HG03354 (cell line): Measurements from ENCODE around the gene ARHGAP33.

Experiments used
- ATAC-seq: cut with Tn5 transposase; IDR thresholded peaks from one replicate; pipeline ENCODE4 v1.9.1; 2021; ENCODE audit warnings: mild to moderate bottlenecking; ENCODE audit not compliant: unreplicated experiment, poor library complexity, severe bottlenecking

Gene ARHGAP33, protein sequence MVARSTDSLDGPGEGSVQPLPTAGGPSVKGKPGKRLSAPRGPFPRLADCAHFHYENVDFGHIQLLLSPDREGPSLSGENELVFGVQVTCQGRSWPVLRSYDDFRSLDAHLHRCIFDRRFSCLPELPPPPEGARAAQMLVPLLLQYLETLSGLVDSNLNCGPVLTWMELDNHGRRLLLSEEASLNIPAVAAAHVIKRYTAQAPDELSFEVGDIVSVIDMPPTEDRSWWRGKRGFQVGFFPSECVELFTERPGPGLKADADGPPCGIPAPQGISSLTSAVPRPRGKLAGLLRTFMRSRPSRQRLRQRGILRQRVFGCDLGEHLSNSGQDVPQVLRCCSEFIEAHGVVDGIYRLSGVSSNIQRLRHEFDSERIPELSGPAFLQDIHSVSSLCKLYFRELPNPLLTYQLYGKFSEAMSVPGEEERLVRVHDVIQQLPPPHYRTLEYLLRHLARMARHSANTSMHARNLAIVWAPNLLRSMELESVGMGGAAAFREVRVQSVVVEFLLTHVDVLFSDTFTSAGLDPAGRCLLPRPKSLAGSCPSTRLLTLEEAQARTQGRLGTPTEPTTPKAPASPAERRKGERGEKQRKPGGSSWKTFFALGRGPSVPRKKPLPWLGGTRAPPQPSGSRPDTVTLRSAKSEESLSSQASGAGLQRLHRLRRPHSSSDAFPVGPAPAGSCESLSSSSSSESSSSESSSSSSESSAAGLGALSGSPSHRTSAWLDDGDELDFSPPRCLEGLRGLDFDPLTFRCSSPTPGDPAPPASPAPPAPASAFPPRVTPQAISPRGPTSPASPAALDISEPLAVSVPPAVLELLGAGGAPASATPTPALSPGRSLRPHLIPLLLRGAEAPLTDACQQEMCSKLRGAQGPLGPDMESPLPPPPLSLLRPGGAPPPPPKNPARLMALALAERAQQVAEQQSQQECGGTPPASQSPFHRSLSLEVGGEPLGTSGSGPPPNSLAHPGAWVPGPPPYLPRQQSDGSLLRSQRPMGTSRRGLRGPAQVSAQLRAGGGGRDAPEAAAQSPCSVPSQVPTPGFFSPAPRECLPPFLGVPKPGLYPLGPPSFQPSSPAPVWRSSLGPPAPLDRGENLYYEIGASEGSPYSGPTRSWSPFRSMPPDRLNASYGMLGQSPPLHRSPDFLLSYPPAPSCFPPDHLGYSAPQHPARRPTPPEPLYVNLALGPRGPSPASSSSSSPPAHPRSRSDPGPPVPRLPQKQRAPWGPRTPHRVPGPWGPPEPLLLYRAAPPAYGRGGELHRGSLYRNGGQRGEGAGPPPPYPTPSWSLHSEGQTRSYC

DNA sequence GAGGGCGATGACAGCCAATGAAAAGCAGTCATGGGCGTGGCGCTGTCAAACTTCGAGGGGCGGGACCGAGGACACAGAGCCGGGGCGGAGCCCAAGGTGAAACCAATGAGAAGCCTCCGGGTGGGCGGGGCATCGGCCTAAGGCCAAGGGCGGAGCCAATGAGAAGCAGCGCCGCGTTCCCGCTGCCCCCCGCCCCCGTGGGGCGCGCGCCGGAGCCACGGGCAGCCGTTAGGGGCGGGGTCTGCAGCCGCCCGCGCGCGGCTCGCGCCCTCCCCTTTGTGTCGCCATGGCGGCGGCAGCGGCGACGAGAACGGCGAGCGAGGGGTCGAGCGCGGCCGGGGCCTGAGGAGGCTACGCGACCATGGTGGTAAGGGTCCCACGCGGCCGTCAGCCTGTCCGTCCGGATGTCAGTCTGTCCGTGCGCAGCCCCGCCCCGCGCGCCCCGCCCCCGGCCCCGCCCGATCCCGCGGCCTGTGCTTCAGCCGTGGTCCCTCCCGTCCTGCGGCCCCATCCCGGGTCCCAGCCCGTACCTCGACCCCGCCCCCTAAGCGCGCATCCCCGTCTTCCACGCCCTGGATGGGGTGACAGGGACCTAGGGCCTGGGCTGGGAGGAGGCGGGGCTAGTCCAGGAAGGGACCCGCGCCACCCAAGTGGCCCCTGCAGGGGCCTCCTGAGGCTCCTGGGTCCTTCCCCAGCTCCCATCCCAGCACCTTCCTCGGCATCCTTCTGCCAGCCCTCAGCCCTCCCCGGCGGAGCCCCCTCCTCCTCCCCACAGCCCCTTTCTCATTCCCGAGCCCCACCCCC lies at the start of gene ARHGAP33:
TSS of gene ARHGAP33 (plus strand) at position 267 of the 804 bp plus-strand sequence. CDS start at position 362, 95 bp downstream.
- ATAC-seq, result peak; percentile 92

DNA sequence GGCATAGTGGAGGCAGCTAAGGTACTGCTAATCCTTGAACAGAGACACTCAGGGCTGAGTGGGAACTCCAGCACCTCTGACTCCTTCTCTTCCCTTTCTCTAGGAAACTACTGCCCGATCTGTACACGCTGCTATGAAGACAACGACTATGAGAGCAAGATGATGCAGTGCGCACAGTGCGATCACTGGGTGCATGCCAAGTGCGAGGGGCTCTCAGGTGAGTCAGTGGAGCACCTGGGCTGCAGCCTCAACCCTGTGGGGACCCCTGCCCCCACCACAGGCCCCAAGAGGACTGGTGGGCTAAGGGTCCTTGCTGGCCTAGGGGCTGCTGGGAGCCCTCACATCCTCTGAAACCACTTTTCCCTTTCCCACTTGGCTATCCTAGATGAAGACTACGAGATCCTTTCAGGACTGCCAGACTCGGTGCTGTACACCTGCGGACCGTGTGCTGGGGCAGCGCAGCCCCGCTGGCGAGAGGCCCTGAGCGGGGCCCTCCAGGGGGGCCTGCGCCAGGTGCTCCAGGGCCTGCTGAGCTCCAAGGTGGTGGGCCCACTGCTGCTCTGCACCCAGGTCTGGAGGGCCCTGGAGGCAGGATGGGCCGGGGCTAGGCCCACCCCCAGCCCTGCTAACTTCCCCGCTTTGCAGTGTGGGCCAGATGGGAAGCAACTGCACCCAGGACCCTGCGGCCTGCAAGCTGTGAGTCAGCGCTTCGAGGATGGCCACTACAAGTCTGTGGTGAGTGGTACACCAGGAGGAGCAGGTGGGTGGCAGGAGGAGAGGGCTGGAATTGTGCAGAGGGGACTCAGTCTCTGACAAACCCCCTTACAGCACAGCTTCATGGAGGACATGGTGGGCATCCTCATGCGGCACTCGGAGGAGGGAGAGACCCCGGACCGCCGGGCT lies 48.1 kb upstream of the ARHGAP33 start:
- no peak for ATAC-seq

DNA sequence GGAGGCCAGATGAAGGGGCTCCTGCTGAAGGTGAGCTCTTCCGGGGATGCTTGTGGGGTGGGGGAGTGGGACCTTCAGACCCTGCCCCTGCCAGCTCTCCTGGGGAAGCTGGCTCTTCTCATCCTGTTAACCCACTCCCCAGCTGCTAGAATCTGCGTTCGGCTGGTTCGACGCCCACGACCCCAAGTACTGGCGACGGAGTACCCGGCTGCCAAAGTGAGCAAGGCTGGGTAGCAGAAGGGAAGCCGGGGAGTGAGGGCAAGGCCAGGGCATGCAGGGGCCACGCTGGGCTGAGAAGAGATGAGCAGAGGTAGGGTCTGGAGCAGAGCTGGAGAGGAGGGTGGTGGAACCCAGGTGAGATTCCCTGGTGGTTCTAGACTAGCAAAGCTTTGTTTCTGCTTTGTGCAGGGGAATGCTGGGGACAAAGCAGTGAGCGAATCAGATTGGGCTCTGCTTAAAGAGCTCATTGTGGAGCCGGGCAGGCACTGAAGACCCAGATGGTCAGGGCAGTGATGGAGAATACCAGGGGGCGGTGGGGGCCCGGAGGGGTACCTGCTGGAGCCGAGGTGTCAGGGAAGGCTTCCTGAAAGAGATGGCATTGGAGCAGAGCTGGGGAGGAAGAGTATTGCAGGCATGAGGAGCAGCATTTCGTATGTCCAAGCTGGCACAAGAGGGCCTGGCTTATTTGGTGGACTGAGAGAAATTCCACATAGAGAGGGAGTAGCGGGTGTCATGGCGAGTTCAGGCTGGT lies 47.2 kb upstream of the ARHGAP33 start:
- ATAC-seq, result no peak

DNA sequence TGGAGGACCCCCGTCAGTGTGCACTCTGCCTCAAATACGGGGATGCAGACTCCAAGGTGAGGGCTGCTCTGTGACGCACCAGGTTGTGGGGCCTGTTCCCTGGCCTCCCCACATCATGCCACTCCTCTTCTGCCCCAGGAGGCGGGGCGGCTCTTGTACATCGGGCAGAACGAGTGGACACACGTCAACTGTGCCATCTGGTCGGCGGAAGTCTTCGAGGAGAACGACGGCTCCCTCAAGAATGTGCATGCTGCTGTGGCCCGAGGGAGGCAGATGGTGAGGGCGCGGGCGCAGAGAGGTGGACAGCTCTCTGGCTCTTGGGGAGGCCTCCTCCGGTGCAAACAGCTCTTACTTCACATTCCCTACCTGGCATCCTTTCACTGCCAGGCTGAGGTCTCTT lies 46.3 kb upstream of the ARHGAP33 start:
- no peak for ATAC-seq

DNA sequence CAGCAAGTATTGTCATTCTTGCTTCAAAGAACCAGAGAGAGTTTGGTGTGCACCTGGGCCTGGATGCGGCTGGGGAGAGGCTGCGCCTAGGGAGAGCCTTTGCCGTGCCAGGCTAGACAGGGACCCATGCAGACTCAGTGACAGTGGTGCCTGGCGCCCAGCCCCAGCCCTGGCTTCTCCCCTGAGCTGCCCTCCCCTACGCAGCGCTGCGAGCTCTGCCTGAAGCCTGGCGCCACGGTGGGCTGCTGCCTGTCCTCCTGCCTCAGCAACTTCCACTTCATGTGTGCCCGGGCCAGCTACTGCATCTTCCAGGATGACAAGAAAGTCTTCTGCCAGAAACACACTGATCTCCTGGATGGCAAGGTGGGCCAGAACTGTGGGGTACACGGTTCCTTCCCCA lies 45.6 kb upstream of the ARHGAP33 start:
- no peak for ATAC-seq

DNA sequence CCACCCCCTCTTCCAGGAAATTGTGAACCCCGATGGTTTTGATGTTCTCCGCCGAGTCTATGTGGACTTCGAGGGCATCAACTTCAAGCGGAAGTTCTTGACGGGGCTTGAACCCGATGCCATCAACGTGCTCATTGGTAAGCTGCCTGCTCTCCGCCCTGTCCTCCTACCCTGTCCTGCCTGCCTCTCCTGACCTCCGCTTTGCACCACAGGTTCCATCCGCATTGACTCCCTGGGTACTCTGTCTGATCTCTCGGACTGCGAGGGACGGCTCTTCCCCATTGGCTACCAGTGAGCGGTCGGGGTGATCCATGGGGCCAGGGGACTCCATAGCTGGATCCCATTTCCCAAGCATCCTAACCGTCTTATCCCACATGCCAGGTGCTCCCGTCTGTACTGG lies 45.0 kb upstream of the ARHGAP33 start:
- no peak for ATAC-seq

DNA sequence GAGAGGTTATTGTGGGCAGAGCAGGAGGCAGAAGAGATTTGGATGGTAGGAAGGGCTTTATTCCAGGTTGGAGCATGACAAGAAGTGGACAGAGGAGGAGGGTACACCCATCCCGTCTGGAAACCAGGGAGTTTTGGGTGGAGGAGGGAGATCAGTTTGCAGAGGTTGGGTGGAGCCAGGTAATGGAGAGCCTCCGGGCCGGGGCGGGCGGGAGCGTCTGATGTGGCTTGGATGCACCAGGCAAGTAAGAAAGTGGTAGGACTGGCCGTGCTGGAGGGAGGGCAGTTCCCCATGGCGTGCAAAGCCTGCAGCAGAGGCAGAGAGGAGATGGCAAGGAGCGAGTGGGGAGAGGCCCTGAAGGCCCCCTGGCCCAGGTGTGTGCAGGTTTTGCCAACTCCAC lies 44.0 kb upstream of the ARHGAP33 start:
- ATAC-seq, result no peak

DNA sequence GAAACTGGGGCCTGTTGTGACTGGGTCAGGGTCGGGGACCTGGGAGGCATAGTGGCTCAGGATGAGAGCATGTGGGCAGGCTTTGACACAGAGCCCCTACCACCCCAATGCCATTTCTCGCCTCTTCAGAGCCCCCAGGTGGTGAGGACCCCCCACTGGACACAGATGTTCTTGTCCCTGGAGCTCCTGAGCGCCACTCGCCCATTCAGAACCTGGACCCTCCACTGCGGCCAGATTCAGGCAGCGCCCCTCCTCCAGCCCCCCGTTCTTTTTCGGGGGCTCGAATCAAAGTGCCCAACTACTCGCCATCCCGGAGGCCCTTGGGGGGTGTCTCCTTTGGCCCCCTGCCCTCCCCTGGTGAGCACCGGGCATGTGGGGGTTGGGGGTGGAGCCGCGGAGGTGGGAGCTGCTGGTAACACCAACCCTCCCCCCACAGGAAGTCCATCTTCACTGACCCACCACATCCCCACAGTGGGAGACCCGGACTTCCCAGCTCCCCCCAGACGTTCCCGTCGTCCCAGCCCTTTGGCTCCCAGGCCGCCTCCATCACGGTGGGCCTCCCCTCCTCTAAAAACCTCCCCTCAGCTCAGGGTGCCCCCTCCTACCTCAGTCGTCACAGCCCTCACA lies 43.5 kb upstream of the ARHGAP33 start:
- ATAC-seq, result no peak

DNA sequence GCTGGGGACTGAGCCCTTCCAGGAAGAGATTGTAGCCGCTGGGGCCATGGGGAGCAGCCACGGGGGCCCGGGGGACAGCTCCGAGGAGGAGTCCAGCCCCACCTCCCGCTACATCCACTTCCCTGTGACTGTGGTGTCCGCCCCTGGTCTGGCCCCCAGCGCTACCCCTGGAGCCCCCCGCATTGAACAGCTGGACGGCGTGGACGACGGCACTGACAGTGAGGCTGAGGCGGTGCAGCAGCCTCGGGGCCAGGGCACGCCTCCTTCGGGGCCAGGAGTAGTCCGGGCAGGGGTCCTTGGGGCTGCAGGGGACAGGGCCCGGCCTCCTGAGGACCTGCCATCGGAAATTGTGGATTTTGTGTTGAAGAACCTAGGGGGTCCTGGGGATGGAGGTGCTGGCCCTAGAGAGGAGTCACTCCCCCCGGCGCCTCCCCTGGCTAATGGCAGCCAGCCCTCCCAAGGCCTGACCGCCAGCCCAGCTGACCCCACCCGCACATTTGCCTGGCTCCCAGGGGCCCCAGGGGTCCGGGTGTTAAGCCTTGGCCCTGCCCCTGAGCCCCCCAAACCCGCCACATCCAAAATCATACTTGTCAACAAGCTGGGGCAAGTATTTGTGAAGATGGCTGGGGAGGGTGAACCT lies 42.7 kb upstream of the ARHGAP33 start:
- no peak for ATAC-seq

DNA sequence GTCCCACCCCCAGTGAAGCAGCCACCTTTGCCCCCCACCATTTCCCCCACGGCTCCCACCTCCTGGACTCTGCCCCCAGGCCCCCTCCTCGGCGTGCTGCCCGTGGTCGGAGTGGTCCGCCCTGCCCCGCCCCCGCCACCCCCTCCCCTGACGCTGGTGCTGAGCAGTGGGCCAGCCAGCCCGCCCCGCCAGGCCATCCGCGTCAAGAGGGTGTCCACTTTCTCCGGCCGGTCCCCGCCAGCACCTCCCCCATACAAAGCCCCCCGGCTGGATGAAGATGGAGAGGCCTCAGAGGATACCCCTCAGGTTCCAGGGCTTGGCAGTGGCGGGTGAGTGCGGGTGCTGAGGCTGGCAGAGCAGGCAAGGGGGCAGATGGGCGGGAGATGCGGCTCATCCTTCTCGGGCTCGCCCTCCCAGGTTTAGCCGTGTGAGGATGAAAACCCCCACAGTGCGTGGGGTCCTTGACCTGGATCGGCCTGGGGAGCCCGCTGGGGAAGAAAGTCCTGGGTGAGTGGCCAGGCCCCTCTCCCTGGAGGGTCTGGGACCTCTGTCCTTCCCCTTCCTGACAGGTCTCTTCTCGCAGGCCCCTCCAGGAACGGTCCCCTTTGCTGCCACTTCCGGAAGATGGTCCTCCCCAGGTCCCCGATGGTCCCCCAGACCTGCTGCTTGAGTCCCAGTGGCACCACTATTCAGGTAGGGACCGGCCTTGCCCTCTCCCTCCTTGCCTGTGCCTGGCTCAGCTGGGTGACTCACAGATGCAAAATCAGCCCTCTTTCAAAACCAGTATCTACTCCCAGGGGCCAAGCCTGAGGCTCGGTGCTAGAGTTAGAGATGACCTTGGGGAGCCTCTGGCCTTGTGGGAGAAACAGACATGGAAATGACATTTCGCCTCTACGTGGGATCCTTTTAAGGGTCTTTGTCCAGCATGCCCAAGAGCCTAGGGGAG lies 41.9 kb upstream of the ARHGAP33 start:
- ATAC-seq, result no peak

DNA sequence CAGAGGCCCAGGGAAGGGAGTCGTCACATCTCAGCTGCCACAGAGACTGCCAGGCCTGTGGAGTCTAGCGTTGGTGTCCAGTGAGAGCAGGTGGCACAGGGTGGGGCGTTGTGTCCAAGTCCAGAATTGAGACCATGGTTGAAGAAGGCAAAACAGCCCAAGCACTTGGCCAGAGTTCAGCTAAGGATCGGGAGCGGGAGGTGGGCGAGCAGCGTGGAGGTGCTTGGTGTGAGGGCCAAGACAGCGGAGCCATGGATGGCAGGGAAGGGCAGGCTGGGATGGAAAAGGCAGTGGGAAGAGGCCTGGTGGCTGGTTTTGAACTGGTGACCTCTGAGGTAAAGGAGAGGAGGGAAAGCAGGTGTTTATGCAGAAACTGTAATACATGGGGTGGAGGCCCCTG lies 41.1 kb upstream of the ARHGAP33 start:
- ATAC-seq, result no peak

DNA sequence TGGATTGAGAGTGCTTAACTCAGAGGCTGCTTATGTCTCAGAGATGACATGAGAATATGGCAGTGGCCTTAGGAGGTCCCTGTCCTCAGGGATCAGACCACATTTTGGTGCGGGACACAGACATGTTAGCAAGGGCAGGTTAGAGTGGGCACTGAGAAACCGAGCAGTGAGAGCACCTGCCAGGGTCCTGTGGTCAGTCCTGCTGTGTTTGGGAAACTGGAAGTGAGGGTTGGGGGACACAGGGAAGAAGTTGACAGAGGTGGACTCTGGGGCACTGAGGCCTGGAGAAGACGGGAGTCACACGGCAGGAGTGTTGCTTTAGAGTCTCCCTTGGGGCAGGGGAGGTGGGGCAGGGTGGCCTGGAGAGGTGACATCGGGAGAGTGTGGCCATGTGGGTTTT lies 40.5 kb upstream of the ARHGAP33 start:
- ATAC-seq, result no peak

DNA sequence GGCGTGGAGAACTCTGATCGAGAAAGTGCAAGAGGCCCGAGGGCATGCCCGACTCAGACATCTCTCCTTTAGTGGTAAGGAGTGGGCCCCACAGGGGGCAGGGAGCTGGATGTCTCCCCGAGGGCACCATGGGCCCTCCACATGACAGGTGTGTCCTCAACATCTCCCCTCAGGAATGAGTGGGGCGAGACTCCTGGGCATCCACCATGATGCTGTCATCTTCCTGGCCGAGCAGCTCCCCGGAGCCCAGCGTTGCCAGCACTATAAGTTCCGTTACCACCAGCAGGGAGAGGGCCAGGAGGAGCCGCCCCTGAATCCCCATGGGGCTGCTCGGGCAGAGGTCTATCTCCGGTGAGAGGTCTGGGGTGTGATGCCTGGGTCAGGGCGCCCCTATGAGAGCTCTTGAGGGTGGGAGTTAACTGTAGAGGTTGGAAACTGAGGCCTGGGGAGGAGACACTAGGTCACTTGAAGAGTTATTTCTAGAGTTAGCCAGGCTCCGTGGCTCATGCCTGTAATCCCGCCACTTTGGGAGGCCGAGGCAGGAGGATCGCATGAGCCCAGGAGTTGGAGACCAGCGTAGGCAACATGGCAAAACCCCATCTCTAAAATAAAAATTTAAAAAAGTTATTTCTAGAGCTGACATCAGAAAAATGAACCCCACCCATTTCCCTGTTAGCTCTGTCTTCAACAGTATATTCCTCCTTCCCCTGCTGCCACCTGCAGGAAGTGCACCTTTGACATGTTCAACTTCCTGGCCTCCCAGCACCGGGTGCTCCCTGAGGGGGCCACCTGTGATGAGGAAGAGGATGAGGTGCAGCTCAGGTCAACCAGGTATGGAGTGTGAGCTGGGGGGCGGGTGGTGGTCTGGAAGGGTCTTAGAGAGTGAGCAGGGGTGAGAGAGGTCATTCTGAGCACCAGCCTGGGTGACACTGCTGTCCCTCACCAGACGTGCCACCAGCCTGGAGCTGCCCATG lies 38.2 kb upstream of the ARHGAP33 start:
- ATAC-seq, result no peak

DNA sequence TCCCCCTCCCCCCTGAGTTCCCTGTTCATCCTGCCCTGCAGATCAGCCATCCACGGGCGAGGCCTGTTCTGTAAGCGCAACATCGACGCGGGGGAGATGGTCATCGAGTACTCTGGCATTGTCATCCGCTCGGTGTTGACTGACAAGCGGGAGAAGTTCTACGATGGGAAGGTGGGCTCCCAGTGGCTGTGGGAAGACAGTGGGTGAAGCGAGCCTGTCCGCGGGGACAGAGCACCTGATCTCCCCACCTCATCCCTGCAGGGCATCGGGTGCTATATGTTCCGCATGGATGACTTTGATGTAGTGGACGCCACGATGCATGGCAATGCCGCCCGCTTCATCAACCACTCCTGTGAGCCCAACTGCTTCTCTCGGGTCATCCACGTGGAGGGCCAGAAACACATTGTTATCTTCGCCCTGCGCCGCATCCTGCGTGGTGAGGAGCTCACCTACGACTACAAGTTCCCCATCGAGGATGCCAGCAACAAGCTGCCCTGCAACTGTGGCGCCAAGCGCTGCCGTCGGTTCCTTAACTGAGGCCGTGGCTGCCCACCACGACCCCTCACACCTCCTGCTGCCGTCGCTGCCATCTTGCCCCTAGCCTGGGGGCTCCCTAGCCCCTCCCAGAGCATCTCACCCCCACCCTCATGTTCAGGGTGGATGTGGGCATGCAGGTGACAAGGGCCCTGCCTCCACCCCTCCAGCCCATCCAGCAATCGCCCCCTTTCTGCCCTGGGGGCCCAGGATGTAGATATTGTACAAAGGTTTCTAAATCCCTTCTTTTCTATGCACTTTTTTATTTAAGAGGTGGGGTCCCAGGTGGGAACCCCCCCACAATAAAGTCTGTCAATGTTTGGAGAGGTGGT lies 37.1 kb upstream of the ARHGAP33 start:
- ATAC-seq, result no peak
